GM21367 (cell line): ENCODE measurements around the gene USP4.
"Not testable (repeated sequence)": the region's sequence is repeated elsewhere in the genome, so short reads cannot be mapped to it uniquely, and the experiment has no call there.

ENCODE experiments used
- ATAC-seq: cut with Tn5 transposase; IDR thresholded peaks from one replicate; pipeline ENCODE4 v1.9.1; 2021; ENCODE audit not compliant: unreplicated experiment

USP4 gene

DNA sequence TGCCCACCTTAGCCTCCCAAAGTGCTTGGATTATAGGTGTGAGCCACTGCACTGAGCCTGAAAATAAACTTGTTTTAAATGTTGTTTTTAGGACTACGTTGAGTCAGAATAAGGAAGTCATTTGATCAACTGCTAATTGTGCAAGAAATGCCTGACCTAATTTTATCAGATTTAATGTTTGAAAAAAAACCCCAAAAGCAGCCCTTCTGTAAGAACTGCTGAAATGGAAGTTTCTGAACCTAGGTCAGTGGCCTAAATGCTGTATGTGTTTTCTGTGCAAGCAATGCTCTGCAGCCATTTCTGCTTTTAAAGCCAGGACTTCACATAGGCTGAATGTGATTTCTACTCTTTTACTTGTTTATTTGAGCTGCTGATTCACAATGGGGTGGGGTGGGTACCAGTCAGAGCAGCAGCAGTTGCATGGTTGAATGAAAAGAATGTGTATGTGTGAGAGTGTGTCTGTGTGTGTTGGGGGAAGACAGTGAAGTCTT, 11.7 kb upstream of the USP4 start:
- ATAC-seq = no peak

DNA sequence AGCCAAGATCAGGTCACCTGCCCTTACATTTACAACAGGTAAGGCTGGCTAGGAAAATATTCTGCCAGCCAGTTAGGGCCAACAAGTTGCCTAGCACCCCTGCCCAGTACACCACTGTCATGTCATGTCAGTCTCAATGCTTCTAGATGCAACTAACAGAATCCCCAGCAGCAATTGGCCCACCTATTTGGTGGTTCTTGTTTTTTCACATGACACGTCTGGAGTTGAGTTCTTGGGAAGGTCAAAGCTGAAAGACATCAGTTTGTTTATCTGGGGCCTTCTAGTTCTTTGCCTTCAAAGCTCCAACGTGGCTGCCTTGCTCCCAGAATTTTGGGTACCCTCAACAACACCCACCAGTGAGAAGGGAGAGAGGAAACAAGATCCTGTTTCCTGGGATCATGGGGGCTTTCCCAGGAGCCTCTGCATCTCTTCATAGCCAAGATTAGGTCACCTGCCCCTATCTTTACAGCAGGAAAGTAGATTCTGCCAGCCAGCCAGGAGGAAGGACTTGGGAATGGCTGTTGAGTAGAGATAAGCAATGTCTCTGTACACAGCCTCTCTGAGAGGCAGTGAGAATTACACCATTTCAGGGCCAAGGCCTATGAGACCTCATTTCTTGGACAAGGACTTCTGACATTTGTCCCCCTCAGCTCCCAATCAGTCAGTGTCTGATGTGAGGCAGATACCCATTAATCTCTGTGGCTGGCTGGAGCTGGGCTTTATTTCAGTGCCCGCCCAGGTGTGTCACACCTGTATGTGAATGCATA, 9.7 kb upstream of the USP4 start:
- ATAC-seq = no peak

DNA sequence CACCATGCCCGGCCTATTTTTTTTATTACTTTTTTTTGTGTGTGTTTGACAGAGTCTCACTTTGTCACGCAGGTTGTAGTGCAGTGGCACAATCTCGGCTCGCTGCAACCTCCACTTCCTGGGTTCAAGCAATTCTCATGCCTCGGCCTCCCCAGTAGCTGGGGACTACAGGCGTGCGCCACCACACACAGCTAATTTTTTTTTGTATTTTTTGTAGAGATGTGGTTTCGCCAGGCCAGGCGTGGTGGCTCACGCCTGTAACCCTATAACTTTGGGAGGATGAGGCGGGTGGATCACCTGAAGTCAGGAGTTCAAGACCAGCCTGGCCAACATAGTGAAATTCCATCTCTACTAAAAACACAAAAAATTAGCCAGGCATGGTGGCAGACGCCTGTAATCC, 8.5 kb upstream of the USP4 start:
- ATAC-seq = not testable (repeated sequence)

DNA sequence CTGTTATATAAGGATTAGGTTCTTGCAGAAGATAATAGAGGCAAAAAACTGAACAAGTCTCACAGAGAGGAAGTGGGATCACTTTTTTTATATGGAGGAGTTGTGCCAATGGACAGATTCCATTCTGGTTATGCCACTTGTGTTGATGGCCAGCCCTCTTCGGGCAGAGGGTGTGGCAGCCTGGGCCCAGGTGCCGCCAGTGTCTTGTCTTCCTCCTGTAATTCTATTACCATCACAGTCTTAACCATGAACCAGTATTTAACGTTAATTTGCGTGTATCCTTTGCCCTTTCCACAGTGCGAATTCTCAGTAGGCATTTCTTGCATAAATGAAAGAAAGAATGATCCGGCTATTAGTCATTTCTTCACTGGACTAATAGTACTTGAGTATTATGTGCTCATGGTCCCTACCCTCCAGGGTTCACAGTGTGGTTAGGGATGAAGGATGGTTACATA, 7.0 kb upstream of the USP4 start:
- no peak for ATAC-seq

GRCh38 chr3:49343163-49343562, 3.3 kb upstream of the USP4 start:
- ATAC-seq = no peak

- no peak for ATAC-seq
Measured at GRCh38 chr3:49341996-49342395, 2.1 kb upstream of the USP4 start.

DNA sequence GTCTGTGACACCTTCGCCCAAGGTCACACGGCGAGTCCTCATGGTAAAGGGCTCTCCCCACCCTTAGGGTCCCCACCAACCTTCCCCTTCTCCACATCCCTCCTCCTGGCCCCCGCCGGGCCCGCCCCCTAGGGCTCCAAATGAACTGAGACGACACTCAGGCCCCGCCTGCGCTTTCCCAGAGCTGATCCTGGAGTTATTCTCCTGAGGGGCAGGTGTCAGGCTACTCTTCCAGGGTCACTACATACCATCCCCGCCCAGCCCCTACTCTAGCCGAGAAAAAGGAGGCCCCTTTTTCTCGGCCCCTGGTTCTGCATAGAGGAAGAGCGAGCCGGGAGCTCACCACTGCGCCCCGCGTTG, 292 bp downstream of the USP4 start:
- peak; percentile 8 for ATAC-seq

DNA sequence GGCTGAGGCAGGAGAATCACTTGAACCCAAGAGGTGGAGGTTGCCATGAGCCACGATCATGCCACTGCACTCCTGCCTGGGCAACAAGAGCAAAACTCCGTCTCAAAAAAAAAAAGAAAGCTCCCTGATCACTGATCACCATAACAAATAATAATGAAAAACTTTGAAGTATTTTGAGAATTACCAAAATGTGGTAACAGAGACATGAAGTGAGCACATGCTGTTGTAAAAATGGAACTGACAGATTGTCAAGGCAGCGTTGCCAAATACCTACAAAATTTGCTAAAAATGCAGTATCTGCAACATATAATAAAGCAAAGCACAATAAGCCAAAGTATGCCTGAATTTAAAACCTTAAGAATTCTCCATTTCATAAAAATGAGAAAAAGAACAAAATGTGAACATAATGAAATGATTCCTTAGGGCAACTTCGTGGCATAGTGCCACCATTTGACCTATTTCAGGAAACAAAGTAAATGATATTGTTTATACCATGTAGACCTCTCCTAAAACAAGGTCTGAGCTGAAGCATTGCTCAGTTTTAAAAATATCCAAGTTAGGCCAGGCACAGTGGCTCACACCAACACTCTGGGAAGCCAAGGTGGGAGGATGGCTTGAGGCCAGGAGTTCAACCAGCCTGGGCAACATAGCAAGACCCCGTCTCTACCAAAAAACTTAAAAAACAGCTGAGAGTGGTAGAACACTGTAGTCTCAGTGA, 5.8 kb downstream of the USP4 start:
- no peak for ATAC-seq

- no peak for ATAC-seq
Measured at GRCh38 chr3:49333091-49333490, 6.8 kb downstream of the USP4 start.

DNA sequence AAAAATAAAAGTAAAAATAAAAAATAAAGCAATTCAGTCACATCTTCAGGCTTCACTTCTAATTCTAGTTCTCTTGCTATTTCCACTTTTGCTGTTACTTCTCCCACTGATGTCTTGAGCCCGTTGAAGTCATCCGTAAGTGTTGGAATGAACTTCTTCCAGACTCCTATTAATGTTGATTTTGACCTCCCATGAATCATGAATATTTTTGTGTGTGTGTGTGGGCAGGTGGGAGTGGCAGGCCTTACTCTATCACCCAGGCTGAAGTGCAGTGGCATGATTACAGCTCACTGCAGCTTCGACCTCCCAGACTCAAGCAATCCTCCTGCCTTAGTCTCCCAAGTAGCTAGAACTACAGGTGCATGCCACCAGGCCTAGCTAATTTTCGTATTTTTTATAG, 10.7 kb downstream of the USP4 start:
- no peak for ATAC-seq

DNA sequence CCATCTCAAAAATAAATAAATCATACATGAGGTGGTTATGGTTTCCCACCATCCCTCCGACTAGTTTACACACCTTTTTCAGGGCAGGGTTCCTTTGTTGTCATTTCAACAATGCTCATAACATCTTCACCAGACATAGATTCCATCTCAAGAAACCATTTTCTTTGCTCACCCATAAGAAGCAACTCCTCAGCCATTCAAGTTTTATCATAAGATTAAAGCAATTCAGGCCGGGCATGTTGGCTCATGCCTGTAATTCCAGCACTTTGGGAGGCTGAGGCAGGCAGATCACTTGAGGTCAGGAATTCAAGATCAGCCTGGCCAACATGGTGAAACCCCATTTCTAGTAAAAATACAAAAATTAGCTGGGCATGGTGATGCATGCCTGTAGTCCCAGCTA, 11.5 kb downstream of the USP4 start:
- ATAC-seq = not testable (repeated sequence)

- no peak for ATAC-seq
Measured at GRCh38 chr3:49327485-49327884, 12.4 kb downstream of the USP4 start.

DNA sequence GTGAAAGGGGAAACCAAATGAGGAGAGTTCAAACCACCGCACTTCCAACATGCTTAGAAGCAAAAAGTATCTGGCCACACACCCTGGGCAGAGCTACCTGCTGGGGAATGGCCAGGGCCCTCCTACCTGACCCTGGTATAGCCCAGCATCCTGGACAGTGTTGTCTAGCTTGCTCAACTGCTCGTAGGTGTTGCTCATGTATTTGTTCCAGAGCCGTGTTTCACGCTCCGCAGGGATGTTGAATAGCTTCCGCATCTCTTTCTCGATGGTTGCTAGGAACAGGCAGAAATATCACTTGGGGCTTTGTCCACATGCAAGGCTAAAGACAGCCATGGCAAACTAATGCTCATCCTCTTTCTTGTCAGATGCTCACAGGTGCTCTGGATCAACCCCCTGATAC, 15.1 kb downstream of the USP4 start:
- ATAC-seq = no peak

DNA sequence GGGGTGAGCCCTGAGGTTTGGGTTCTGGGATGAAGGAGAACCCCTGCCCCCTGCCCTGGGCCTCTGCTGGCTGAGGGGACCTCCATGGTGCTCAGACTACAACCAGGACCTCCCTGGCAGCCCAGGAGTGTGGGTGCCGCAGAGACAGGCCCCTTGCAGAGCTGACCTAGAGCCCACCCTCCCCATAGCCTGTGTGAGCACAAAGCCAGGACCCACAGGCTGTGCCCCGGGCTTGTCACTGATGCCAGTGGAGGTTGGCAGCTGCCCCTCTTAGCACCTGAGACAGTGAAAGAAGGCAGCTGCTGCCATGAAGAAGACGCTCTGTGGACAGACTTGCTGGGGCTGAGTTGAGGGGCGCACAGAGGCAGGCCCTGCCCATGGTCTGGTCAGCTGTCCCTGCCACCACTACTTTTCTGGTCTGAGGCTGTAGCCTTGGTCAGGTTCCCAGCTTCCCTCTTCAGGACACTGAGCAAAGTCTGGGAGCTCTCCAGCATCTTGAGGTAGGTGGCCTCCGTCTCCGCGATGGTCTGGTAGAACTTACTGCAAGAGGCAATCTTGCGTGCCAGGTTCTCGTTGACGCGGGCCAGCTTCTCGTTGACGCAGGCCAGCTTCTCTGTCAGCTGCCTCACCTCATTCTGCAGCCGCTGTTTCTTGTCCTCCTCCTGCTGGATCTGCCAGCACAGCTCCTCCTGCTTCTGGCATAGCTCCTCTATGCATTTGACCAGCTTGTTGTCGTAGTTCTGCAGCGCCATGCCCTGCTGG, 23.0 kb downstream of the USP4 start:
- no peak for ATAC-seq

DNA sequence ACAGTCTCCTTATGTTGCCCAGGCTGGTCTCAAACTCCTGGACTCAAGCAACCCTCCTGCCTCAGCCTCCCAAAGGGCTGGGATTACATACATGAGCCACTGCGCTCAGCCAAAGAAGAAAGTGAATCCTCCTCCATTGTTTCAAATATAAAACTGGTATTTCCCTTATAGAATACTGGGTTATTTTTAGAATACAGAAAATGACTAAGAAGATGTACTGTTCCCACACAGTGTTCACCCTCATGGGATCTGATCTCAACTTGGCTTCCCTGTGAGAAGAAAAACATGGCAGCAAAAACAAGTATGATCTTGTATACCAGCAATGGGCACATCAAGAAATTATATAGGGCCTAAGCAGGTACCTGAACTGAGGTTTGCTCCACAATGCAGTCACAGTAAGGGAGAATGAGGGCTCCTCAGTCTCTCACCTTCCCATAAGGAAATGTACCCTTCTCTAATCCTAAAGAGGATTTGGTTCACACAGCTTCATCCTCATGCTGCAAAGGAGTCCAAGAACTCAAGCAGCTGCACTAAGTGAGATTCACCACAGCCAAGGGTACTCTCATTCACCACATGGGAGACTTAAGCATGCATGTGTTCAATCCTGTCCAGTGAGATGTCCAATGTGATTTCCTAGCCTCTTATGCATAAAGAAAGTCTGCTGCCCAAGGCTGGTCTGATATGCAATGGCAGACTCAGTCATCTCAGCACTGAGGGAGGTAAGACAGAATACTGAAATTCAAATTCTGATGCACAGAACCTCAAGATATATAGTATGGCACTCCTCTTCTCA, 25.8 kb downstream of the USP4 start:
- no peak for ATAC-seq

DNA sequence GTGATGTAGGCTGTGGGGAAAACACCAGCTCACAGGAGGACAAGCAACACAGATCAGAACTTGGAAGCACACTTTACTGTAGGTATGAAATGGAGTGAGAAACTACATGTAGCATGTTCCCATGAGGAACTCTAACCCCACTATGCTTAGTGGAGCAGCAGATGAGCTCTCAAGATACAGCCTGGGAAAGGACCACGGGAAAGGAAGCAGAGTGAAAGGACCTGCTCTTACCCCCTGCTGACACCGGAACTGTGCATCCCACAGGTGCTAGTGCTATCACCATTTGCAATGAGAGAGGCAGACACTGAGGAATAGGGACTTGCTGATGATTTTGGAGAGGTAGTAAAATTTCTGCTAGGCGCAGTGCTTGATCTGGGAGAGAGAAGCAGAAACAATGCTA, 28.6 kb downstream of the USP4 start:
- ATAC-seq = no peak

DNA sequence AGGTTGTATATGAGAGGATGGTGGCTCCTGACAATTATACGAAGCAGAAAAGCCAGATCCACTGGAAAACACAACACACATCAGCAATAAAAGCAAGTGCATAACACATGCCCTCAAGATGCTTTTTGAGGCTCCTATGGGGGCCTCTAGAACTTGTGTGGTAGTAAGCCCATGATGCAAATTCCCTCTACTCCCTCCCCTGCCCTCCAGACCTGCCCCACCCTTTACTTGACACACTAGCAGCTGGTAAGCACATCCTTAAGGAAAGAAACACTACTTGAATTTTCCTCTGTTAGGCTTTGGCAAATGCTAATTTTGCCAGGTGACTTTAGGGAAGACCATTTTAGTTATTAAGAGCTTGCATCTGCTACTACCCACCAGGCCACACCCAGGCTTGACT, 29.2 kb downstream of the USP4 start:
- ATAC-seq = no peak

DNA sequence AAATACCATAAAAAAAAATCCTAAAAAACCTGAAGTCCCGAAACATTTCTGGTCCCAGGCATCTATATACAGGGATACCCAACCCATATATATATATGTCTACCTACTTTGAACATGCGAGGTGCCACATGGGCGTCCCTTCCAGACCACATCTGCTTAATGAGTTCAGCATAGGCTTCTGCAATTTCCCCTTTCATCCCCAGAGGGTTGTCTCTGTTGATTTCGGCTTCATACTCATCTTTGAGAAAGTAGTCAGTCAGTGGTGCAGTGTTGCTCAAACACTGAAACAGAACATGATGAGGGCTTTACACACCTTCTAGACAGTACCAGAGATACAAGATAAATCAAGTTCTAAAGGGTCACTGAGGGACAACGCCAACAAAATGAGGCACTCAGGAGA, 34.2 kb downstream of the USP4 start:
- ATAC-seq = no peak

DNA sequence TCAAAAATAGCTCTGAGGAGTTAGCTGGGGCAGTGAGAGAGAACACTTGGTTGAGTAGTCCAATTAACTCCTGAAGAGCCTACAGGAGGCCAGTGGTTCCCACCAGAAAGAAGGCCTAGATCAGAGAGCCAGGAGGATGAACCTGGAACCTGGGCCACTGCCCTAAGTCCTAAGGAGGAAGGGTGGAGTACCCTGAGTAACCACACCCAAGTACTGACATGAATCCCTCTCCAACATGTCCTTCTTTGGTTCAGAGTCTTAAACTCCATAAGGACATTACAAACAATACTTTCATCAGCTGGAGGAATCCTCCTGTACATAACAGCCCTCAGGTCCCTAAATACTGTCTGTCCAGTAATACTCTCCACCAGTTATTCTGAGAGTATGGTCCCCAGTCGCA, 37.2 kb downstream of the USP4 start:
- ATAC-seq = no peak

DNA sequence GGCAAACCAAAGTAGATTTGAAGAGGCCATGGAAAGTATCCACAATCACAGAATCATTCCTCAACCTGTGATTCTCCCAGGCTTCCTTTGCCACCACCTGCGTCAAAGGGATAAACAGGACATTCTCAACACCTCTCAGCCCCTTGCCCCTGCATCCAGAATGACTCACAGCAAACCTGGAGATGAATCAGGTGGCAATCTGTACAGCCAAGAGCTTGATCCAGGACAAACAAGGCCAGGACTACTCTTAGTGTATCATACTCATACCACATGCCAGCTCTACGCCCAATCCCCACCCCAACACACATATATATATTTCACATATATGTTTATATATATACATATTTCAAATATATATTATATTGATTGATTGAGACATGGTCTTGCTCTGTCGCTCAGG, 39.3 kb downstream of the USP4 start:
- no peak for ATAC-seq

DNA sequence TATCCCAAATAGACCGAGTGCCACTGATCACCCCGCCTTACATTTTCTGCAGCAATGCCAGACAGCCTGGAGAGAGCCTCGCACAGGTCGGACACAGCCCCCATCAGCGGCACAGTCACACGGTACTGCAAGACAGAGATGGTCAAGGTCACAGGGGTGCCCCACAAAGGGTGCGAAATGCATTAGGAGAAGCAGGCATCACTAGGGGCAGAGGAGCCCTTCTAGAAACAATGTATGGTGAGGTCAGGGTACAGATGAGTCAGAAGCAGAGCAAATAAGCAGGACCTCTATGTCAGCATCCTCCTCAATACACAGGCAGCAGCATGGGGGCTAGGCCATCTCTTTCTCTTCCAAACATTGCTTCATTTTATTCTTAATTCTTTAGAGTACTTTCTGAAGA, 41.3 kb downstream of the USP4 start:
- no peak for ATAC-seq
